ENCODE data around the gene GAB2. TPM values are rescaled to one million over a fixed set of nuclear protein-coding genes. Genes with fewer than 3 reads are reported as not detected.

GAB2 gene
- total and polyA plus RNA-seq, 2 of the 13 experiments (the other 11 are each of a cell fraction or from before 2014, with no cell fraction given): 4.1 to 8.6 TPM

DNA sequence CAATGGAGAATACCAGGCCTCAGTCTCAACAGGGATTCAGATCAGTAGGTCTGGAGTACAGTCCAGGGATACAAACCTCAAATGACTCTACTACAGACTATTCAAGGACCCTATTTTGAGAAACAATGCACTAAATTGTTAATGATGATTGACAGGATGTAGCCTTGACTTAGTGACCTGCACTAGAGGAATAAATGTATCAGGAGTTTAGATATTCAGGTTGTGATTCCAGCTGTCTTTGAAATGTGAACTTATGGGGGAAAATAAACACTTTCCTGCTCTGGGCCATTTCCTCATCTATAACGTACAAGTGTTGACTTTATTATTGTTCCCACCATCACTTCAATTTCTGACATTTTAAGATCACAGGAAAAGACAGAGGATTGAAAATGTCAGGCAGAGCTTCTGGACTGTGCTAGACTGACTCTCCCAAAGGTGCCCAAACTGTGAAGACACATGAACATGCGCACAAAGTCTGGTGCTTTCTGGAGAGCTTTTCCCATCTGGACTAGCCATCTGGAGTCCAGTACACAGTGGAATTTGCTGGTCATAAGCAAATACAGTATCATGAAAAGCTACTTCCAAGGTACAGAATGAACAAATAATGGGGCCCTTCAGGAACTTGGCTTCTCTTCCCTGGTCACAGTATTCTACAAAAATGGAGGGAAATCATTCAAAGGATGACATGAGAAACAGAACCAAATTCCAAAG is 118.5 kb downstream of the GAB2 start (continued):
- no peak for TF ChIP-seq ZNF883 (CRISPR knock-in tag; IDR thresholded peaks at IDR 0.05; ENCODE audit: not compliant biosample characterization)
- no peak for TF ChIP-seq ZSCAN25 (CRISPR knock-in tag; IDR thresholded peaks at IDR 0.05)
- no peak for TF ChIP-seq ATAD3A (CRISPR knock-in tag; IDR thresholded peaks at IDR 0.05)
- no peak for TF ChIP-seq SOX13 (IDR thresholded peaks at IDR 0.05)
- peak in 1 of 2 experiments; percentile 44; a peak in 1 of 4 replicates for TF ChIP-seq SOX13 (CRISPR knock-in tag; conservative IDR thresholded peaks at IDR 0.05 in 1 of 2, IDR thresholded peaks at IDR 0.05 in 1 of 2)
- no peak for TF ChIP-seq ZC3H13 (CRISPR knock-in tag; IDR thresholded peaks at IDR 0.05)
- TF ChIP-seq, protein P1, sequence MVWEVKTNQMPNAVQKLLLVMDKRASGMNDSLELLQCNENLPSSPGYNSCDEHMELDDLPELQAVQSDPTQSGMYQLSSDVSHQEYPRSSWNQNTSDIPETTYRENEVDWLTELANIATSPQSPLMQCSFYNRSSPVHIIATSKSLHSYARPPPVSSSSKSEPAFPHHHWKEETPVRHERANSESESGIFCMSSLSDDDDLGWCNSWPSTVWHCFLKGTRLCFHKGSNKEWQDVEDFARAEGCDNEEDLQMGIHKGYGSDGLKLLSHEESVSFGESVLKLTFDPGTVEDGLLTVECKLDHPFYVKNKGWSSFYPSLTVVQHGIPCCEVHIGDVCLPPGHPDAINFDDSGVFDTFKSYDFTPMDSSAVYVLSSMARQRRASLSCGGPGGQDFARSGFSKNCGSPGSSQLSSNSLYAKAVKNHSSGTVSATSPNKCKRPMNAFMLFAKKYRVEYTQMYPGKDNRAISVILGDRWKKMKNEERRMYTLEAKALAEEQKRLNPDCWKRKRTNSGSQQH (CRISPR knock-in tag; IDR thresholded peaks at IDR 0.05; ENCODE audit: low read depth): no peak
- TF ChIP-seq ERF (CRISPR knock-in tag; IDR thresholded peaks at IDR 0.05): no peak
- TF ChIP-seq, protein P2, sequence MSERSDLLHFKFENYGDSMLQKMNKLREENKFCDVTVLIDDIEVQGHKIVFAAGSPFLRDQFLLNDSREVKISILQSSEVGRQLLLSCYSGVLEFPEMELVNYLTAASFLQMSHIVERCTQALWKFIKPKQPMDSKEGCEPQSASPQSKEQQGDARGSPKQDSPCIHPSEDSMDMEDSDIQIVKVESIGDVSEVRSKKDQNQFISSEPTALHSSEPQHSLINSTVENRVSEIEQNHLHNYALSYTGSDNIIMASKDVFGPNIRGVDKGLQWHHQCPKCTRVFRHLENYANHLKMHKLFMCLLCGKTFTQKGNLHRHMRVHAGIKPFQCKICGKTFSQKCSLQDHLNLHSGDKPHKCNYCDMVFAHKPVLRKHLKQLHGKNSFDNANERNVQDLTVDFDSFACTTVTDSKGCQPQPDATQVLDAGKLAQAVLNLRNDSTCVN (CRISPR knock-in tag; IDR thresholded peaks at IDR 0.05; ENCODE audit: borderline replicate concordance): peak; percentile 97
- TF ChIP-seq ZNF225 (CRISPR knock-in tag; IDR thresholded peaks at IDR 0.05): no peak
- TF ChIP-seq HNF4A (CRISPR knock-in tag; IDR thresholded peaks at IDR 0.05): 0 out of 2 replicates have a peak, but pooled peaks have one; percentile 15
- TF ChIP-seq, protein P3, sequence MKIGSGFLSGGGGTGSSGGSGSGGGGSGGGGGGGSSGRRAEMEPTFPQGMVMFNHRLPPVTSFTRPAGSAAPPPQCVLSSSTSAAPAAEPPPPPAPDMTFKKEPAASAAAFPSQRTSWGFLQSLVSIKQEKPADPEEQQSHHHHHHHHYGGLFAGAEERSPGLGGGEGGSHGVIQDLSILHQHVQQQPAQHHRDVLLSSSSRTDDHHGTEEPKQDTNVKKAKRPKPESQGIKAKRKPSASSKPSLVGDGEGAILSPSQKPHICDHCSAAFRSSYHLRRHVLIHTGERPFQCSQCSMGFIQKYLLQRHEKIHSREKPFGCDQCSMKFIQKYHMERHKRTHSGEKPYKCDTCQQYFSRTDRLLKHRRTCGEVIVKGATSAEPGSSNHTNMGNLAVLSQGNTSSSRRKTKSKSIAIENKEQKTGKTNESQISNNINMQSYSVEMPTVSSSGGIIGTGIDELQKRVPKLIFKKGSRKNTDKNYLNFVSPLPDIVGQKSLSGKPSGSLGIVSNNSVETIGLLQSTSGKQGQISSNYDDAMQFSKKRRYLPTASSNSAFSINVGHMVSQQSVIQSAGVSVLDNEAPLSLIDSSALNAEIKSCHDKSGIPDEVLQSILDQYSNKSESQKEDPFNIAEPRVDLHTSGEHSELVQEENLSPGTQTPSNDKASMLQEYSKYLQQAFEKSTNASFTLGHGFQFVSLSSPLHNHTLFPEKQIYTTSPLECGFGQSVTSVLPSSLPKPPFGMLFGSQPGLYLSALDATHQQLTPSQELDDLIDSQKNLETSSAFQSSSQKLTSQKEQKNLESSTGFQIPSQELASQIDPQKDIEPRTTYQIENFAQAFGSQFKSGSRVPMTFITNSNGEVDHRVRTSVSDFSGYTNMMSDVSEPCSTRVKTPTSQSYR (CRISPR knock-in tag; IDR thresholded peaks at IDR 0.05; ENCODE audit: borderline replicate concordance): no peak
- peak; percentile 36; the same call in 1 of the 2 replicates for TF ChIP-seq ZNF614 (CRISPR knock-in tag; IDR thresholded peaks at IDR 0.05; ENCODE audit: borderline replicate concordance)
